HG03469 (cell line): ENCODE measurements around the gene GLCCI1.
A peak's percentile ranks its signal among the peaks of the same experiment; 100 is the strongest.

Experiments used
- ATAC-seq: cut with Tn5 transposase; IDR thresholded peaks from one replicate; pipeline ENCODE4 v1.9.1; 2021; ENCODE audit warnings: mild to moderate bottlenecking, moderate library complexity, moderate number of reproducible peaks; ENCODE audit not compliant: unreplicated experiment

GLCCI1 gene

DNA sequence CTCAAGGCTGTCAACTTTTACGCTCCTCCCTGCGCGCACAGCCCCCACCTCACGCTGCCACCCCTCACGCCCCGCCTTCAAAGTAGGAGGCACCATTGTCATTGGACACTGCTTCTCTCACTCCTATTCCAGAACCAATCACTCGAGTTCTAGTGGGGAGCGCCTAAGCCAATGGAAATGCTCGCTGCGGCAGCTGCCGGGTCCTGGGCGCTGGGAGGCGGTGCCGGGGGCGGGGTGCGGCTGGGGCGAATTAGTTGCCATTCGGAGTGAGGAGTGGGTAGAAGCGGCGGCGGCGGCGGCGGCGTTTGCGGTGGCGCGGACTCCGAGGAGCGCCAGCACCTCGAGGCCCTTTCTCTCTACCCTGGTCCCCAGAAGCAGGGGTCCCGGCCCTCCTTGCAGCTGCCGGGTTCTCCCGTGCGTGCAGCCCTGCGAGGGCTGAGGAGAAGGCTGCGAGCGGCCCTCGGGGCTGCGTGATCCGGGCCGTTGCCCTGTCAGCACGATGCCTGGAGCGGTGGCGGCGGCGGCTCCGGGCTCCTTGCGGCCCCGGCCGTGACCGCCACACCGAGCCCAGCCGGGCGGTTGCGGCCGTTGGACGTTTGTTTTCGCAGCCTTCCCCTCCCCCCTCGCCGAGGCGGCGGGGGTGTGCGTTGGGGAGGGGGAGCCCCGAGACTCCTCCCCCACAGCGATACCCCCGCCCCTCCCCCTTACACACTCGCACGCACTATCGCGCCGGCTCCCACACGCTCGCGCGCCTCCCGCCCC is at the start of gene GLCCI1:
TSS of gene GLCCI1 (plus strand) at position 253 of the 762 bp plus-strand sequence. CDS start 555 bp downstream, outside the sequence.
- peak; percentile 64 for ATAC-seq

GRCh38 chr7:7919449-7919945 is 49.1 kb upstream of the GLCCI1 start:
- no peak for ATAC-seq

GRCh38 chr7:7920056-7920455 is 48.5 kb upstream of the GLCCI1 start:
- ATAC-seq = no peak

DNA sequence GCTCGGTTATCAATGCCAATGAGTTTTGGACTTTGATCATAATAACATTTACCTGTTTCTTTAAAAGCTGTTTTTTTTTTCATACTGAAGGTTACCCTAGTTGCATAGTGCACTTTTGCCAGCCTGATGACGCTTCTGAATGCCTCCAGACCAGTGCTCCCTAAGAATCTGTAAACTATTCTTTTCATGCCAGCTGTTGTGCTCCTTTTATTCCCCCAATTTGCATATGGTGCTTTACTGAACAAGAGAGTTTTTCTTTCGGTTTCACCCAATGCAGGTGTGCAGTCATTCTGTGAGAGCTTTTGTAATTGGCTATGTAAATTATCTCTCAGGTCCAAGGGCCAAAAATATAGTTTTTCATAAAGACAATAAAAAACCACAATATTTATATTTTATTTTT is 48.1 kb upstream of the GLCCI1 start:
- peak; percentile 94 for ATAC-seq

DNA sequence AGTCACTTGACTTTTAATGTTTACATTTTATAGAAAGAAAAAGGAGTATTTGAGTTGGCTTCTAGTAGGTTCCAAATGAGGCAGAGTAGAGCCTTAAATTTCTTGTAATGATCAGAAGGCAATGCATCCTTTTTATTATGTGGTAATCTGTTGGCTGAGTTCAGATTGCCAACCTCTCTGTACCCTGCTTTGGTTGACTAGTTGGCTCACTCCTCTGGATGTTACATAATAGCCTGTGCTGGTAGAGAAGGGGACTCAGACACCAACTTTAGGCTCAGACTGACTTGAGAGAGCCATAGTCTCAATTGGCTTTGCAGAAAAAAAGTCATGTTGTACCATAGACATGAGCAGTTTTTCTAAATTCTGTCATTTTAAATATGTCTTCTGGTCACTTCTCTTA is 46.8 kb upstream of the GLCCI1 start:
- no peak for ATAC-seq

- no peak for ATAC-seq
Measured at GRCh38 chr7:7922684-7923385, 45.8 kb upstream of the GLCCI1 start.

- no peak for ATAC-seq
Measured at GRCh38 chr7:7923818-7924217, 44.8 kb upstream of the GLCCI1 start.

DNA sequence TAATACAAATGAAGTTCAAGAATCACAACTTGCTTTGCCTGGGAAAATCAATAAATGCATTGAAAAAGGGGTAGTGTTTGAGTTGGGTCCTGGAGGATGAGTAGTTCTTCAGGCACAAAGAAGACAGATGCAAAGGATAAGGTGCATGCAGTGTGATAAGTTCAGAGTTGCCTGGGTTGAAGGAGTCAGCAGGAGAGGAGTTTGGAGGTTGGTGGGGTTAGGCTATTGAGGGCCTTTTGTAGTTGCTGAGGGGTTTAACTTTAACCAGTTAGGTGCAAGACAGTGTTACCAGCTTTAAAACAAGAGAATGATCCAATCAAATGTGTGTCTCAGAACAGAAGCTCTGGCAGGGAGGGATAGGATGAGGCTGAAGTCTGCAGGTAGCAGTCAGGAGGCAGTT is 44.3 kb upstream of the GLCCI1 start:
- ATAC-seq = no peak

DNA sequence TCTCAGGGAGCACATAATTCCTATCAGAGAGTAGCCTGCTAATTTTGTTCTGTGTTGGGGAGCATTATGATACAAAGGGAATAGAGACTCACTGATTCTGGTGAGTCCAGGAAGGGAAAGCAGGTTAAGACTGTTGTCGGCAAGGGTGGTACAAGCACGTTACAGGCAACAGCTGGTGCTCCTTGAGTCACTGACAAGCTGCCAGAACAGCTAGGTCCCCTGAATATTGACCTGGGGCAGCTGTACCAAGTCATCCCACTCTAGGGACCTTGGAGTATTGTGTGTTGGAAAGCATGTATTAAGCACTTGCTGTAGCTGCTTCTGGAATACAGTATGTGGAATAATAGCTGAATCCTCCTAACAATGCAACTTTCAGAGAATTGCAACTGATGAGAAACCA is 37.0 kb upstream of the GLCCI1 start:
- no peak for ATAC-seq

GRCh38 chr7:7932553-7932952 is 36.0 kb upstream of the GLCCI1 start:
- ATAC-seq = no peak

GRCh38 chr7:7933915-7934526 is 34.6 kb upstream of the GLCCI1 start:
- no peak for ATAC-seq

DNA sequence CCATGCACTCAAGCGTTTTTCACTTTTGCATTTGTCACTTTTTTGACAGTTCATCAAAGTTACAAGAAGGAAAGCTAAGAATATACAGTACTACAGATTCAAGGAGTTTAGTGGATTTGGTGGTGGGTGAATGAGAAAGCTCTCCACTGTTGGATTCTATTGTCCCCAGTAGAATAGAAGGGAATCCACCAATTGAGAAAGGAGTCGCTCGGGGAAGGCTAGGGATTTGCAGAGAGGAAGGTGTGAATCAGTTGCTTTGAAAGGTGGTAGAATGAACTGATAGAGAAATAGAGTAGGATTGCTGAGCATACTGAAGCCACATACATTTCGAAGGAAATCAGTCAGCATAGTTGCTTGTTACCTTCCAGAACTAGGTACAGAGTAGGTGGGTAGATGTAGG is 33.7 kb upstream of the GLCCI1 start:
- no peak for ATAC-seq

- ATAC-seq = no peak
Measured at GRCh38 chr7:7938471-7938870, 30.1 kb upstream of the GLCCI1 start.

DNA sequence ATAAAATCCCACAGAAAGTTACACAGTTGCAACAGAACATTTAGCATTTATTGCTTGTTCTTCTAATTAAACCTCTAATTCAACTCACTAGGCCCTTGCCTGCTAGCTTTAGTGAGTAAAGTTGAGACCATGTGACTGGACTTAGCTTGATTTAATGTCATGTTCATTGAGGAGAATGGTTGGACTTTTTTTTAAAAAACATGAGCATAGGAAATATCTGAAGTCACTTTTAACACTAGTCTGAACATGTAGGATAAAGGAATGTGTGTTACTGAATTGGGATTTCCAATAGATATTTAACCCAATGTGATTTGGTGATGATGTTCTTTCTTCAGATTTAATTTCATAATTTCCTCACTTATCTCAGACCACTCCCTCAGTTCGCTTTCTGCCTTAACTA is 24.6 kb upstream of the GLCCI1 start:
- ATAC-seq = no peak

DNA sequence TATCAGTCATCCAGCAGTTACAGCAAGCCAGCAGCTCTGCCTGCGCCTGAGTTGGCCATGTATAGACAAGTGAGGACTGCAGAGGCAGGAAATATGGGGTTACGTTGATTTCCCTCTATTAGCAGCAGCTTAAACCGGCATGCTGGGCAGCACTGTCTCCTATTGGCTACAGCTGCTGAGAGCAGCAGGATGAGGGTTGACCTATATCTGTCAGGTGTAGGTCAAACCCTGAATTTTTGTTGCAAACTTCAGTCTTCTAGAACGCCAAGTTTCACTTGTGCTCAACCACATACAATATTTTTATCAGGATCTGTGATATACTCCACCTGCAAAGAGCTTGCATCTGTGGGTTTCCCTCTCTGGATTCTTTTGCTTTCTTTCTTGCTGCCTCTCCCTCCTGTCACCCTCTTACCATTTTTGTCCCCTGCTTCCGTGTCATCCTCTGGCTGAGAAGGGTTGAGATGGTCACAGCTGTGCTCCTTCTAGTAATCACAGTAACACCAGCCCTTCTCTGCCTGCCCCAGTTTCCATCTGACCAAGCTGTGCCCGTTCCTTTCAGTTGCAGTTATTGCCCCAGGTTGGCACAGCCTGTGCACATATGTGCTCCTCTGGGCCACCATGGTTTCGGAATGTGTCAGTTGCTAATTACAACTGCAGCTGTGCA is 23.8 kb upstream of the GLCCI1 start:
- peak; percentile 81 for ATAC-seq

DNA sequence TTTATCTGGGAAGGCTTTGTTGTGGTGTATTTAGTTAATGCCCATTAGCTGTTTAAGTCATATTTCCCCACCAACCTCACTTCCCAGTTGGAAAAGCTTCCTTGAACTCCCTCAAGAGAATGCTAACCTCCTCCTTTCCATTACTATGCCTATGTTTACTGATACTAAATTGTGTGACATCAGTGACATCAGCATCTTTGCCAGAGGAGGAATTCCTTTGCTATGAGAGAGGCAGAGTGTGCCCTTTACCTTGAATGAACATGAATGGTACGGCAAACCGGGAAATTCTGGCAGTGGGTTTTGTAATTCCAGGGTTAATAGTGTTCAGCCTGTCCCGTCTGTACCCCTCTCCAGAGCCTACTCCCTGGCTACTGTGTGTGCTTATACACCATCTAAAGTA is 22.1 kb upstream of the GLCCI1 start:
- no peak for ATAC-seq

DNA sequence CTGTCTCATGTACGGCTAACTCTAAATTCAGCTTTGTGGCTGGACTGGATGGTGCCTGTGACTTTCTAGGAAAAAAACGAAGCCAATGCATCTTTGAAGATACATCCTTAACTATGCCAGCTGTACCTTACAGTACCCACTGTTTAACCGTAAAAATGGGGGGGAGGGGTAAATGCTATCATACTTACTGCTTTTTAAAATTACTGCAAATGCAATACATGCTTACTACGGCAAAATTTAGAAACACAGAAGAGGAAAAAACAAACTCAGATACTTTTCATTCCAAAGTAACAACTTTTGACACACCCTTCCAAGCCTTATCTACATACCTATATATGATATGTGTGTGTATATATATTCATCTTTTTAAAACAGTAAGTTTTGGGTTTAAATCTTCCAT is 20.4 kb upstream of the GLCCI1 start:
- ATAC-seq = no peak

DNA sequence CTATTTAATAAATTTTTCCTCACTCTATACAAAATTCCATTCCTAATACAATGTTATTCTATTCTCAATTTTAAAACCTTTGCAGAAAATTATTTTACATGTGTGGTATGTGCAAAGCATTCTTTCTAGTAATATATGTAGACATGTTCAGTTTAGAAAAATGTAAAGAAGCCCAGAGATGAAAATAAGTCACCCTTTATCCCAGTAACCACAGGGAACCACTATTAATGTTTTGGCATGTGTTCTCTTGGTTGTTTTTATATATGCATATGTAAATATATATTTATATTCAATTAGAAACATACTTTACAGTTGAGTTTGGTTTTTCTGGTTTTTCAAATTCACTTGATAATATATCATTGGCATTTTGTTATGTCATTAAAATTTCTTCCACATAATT is 14.8 kb upstream of the GLCCI1 start:
- no peak for ATAC-seq

GRCh38 chr7:7956531-7957128 is 12.0 kb upstream of the GLCCI1 start:
- no peak for ATAC-seq

DNA sequence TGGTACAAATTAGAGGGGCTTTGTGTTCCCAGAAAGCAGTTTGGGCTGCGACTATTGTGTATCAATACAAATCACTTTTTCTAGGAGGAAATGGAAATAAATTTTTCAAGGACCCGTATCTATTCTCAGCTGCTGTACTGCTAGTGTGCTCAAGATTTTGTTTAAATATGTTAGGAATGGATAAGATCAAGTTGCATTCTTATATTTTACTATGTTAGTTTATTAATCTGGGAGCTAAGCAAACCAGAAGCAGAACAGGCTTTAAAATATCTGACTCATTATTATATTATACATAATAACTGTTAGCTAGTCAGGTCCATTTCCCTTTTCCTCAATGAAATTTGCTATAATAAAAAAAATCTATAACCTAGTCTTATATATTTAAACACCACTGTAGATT is 11.1 kb upstream of the GLCCI1 start:
- no peak for ATAC-seq
